Suprapubic skin (tissue), 4 donors: ENCODE measurements around the gene SGF29. TPM values are rescaled to one million over a fixed set of nuclear protein-coding genes. Genes with fewer than 3 reads are reported as not detected.
"Not testable (repeated sequence)": the region's sequence is repeated elsewhere in the genome, so short reads cannot be mapped to it uniquely, and the experiment has no call there.

Experiments
- DNase-seq, 2 donors: peaks; one replicate each; pipeline ENCODE4 v3.0.0-alpha.2; 2019; ENCODE audit warnings: low spot score in 2 of 2
- H3K27ac ChIP-seq: fragments of 200-600 bp; sonication (generic); one replicate; pipeline ENCODE4 v1.5.1; 2019
- H3K27me3 ChIP-seq: fragments of 200-600 bp; sonication (generic); one replicate; pipeline ENCODE4 v1.5.1; 2019
- H3K36me3 ChIP-seq: fragments of 200-600 bp; sonication (generic); one replicate; pipeline ENCODE4 v1.5.1; 2019
- H3K4me1 ChIP-seq: fragments of 200-600 bp; sonication (generic); one replicate; pipeline ENCODE4 v1.5.1; 2019
- H3K4me3 ChIP-seq: fragments of 200-600 bp; sonication (generic); one replicate; pipeline ENCODE4 v1.5.1; 2019; ENCODE audit warnings: mild to moderate bottlenecking
- H3K9me3 ChIP-seq: fragments of 200-600 bp; sonication (generic); one replicate; pipeline ENCODE4 v1.5.1; 2019
- EP300 ChIP-seq: sonication (generic); formaldehyde crosslinking; IDR thresholded peaks from one replicate; pipeline ENCODE4 v1.6.1; 2017; ENCODE audit warnings: antibody characterized with exemption
- POLR2A ChIP-seq, 2 donors: fragments of 450-650 bp; IDR thresholded peaks; one replicate each; pipeline ENCODE4 v1.6.1; 2017; ENCODE audit warnings: antibody characterized with exemption in 2 of 2, mild to moderate bottlenecking in 2 of 2, moderate library complexity in 2 of 2
- POLR2AphosphoS5 ChIP-seq, 3 donors: sonication (generic); formaldehyde crosslinking; IDR thresholded peaks; one replicate each; pipeline ENCODE4 v1.6.1; 2017; ENCODE audit warnings: antibody characterized with exemption in 3 of 3
- WGBS: methylation state at CpG from one replicate; pipeline ENCODE4 v1.1.5; 2018; 5-methylcytosine and 5-hydroxymethylcytosine counted together
- total RNA-seq, 4 donors: library from RNA; depleted of rRNA; stranded (reverse); fragments of >200 nt; gene quantifications; one replicate each; pipeline ENCODE4 v1.1.0, GENCODE V29; 2016
- TF ChIP-seq, protein P1 (sequence below), 2 donors: fragments of 200-600 bp in 1 of 2; fragments of 450-650 bp in 1 of 2; sonication (generic) in 1 of 2; IDR thresholded peaks; one replicate each; pipeline ENCODE4 v1.5.1; 2016 to 2019; ENCODE audit warnings: antibody characterized with exemption in 2 of 2, mild to moderate bottlenecking in 1 of 2, moderate library complexity in 1 of 2

SGF29 gene
- total RNA-seq, 4 donors from 2014 or later: 20.2 to 36.1 (median 24.8) TPM

DNA sequence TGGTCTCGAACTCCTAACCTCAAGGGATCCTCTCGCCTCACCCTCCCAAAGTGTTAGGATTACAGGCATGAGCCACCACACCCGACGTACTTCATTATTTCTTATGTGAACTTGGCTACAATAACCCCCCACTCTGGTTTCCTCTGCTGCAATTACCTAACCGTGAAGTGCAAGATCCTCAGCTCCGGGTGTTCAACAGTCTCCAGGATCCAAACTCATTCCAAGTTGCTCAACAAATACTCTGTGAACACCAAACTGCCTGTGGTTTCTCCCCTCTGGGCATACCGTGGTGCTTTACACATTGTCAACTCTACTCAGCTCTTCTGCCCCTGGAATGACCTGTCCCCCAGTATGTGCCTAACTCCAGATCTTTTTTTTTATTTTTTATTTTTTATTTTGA, 62.9 kb downstream of the SGF29 start:
- DNase-seq: no peak
- 70% methylated on average over 7 of the region's 7 CpGs for WGBS
- Histone ChIP-seq H3K27me3 (no peaks in the 10 kb centered on the region), H3K9me3 (no peaks in the 10 kb centered on the region), H3K4me1 (no peaks in the 10 kb centered on the region), H3K36me3 (no peaks in the 10 kb centered on the region), H3K4me3 (no peak overlapping the region), H3K27ac (no peak overlapping the region)
- TF ChIP-seq POLR2A (IDR thresholded peaks at IDR 0.05) (no peak), POLR2AphosphoS5 (IDR thresholded peaks at IDR 0.05) (no peak), EP300 (no peak)
- TF ChIP-seq, protein P1, sequence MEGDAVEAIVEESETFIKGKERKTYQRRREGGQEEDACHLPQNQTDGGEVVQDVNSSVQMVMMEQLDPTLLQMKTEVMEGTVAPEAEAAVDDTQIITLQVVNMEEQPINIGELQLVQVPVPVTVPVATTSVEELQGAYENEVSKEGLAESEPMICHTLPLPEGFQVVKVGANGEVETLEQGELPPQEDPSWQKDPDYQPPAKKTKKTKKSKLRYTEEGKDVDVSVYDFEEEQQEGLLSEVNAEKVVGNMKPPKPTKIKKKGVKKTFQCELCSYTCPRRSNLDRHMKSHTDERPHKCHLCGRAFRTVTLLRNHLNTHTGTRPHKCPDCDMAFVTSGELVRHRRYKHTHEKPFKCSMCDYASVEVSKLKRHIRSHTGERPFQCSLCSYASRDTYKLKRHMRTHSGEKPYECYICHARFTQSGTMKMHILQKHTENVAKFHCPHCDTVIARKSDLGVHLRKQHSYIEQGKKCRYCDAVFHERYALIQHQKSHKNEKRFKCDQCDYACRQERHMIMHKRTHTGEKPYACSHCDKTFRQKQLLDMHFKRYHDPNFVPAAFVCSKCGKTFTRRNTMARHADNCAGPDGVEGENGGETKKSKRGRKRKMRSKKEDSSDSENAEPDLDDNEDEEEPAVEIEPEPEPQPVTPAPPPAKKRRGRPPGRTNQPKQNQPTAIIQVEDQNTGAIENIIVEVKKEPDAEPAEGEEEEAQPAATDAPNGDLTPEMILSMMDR (IDR thresholded peaks at IDR 0.05): no peak

DNA sequence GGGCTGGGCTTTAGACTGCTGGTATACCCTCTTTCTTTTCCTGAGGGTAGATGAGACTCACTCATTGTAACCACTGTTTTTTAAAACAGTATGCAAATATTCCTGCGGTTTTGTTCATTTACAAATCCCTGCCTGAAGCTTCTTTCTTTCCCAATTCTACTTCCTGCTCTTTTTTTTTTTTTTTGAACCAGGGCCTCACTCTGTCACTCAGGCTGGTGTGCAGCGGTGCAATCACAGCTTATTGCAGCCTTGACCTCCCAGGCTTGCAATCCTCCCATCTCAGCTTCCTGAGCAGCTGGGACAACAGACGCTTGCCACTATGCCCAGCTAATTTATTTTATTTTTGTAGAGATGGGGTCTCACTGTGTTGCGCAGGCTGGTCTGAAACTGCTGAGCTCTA, 64.2 kb downstream of the SGF29 start:
- H3K27ac ChIP-seq: no peak overlapping the region
- TF ChIP-seq EP300: no peak
- no peak for TF ChIP-seq POLR2AphosphoS5 (IDR thresholded peaks at IDR 0.05)
- no peak for TF ChIP-seq POLR2A (IDR thresholded peaks at IDR 0.05)
- TF ChIP-seq, protein P1 (IDR thresholded peaks at IDR 0.05): no peak
- peaks cover 2% of the 10 kb centered on the region for H3K4me1 ChIP-seq
- H3K27me3 ChIP-seq: no peaks in the 10 kb centered on the region
- no peaks in the 10 kb centered on the region for H3K36me3 ChIP-seq
- no peak overlapping the region for H3K4me3 ChIP-seq
- WGBS: 66% methylated on average over 4 of the region's 4 CpGs
- no peaks in the 10 kb centered on the region for H3K9me3 ChIP-seq
- DNase-seq: no peak

DNA sequence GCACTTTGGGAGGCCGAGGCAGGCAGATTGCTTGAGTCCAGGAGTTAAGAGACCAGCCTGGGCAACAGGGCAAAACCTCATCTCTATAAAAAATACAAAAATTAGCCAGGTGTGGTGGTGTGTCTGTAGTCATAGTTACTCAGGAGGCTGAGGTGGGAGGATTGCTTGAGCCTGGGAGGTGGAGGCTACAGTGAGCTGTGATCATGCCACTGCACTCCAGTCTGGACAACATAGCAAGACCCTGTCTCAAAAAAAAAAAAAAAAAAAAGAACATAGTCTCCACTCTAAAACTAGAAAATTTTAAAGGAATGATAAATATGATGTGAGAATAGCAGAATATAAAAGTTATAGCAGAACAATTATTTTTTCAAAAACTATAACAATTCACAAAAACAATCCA, 66.6 kb downstream of the SGF29 start:
- H3K4me3 ChIP-seq, H3K9me3 ChIP-seq, H3K27me3 ChIP-seq, H3K36me3 ChIP-seq, H3K27ac ChIP-seq, DNase-seq: not testable (repeated sequence)
- WGBS: 78% methylated on average over 1 of the region's 1 CpG
- H3K4me1 ChIP-seq: peaks cover 11% of the 10 kb centered on the region

DNA sequence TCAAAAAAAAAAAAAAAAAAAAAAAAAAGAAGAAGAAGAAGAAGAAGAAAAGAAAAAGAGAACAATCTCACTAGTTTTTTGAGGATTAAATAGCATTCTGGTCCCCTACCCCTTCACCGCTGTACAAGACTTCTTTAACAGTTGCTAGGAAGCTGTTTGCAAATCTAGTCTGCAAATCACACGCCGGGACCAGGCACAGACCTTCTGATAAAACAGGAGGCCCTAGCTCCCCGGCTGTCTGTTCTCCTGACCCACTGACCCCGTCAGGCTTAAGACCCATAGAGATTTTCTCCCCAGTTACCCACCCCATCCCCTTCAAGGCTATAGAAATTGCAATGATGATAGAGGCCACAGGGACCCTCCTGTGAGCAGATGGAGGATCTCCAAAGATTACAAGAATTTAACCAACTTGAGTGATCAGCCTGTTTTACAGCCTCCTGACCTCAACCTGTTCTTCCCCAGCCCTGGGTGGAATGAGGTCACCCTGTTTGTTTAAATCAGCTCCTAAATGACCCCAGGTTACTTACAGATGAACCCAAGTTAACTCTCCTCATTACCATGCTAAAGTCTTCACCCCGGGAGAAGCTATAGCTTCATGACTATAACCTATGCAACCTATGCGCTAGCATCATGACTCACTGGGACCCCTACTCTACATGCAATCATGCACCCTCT, 67.9 kb downstream of the SGF29 start:
- Histone ChIP-seq H3K36me3 (no peaks in the 10 kb centered on the region), H3K4me1 (peaks cover 11% of the 10 kb centered on the region), H3K4me3 (no peak overlapping the region), H3K27ac (no peak overlapping the region), H3K9me3 (no peaks in the 10 kb centered on the region), H3K27me3 (no peaks in the 10 kb centered on the region)
- TF ChIP-seq, protein P1 (IDR thresholded peaks at IDR 0.05): no peak
- TF ChIP-seq POLR2AphosphoS5 (IDR thresholded peaks at IDR 0.05) (no peak), EP300 (no peak), POLR2A (IDR thresholded peaks at IDR 0.05) (no peak)
- WGBS: 76% methylated on average over 7 of the region's 7 CpGs
- DNase-seq: no peak

DNA sequence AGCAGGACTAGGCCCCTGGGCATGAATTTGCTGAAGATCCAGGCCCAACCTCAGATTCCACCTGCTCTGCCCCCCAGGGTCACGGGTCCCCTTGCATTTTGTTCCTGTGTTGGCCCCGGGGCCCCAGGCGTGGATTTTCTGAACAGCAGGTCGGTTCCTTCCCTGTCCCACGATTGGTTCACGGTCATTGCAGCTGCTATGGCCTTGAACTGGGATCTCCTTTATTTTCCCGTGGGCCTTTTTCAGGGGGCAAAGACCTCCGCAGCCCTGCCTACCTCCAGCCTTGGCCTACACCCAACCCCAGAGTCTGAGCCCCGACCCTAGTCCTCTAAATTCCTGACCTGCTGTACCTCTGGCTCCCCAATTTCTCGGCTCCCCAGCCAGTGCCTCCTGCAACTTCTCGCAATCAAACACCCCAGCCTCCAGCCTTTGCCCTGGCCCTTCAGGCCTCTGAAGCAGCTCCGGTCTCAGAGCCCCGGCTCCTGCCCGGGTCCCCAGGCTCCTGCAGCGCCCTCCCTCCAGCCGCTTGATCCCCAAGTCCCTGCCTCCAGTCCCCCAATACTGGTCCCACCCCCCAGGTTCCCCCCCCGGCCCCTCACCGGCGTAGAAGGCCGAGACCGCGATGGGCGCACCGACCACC, 68.9 kb downstream of the SGF29 start:
- WGBS: 46% methylated on average over 22 of the region's 24 CpGs
- Histone ChIP-seq H3K4me1 (peaks cover 11% of the 10 kb centered on the region), H3K4me3 (peak overlapping the region; percentile 49)
- not testable (repeated sequence) for DNase-seq, H3K27me3 ChIP-seq, H3K36me3 ChIP-seq, H3K27ac ChIP-seq, H3K9me3 ChIP-seq

DNA sequence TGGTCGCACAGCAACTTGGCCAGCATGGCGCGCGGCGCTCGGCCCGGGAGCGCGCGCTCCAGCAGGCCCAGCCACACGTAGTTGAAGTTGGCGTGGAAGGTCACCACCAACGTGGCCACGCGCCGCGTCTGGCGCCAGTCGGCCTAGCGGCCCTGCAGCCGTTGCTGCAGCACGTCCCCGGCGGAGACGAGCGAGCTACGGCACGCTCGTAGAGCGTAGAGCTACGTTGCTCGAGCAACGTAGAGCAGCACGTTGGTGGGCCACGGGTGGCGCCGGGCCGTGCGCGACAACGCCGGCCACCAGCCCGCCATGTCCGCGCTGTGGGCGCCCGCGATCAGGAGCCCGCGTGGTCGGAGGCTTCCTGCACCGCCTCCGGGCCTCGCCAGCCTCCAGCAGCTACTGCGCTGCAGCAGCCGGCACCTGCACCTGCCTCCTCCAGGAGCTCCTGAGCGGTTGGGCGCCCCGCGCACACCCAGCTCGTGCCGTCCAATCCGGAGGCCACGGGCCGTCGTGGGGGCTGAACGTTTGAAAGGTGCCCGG, 69.5 kb downstream of the SGF29 start:
- no peaks in the 10 kb centered on the region for H3K36me3 ChIP-seq
- no peak overlapping the region for H3K27ac ChIP-seq
- 3% methylated on average over 17 of the region's 68 CpGs for WGBS
- peak overlapping the region; percentile 49 for H3K4me3 ChIP-seq
- no peaks in the 10 kb centered on the region for H3K9me3 ChIP-seq
- TF ChIP-seq POLR2A (IDR thresholded peaks at IDR 0.05) (no peak), POLR2AphosphoS5 (IDR thresholded peaks at IDR 0.05) (no peak), EP300 (no peak)
- TF ChIP-seq, protein P1 (IDR thresholded peaks at IDR 0.05): no peak
- no peak for DNase-seq
- peaks cover 11% of the 10 kb centered on the region for H3K4me1 ChIP-seq
- no peaks in the 10 kb centered on the region for H3K27me3 ChIP-seq

DNA sequence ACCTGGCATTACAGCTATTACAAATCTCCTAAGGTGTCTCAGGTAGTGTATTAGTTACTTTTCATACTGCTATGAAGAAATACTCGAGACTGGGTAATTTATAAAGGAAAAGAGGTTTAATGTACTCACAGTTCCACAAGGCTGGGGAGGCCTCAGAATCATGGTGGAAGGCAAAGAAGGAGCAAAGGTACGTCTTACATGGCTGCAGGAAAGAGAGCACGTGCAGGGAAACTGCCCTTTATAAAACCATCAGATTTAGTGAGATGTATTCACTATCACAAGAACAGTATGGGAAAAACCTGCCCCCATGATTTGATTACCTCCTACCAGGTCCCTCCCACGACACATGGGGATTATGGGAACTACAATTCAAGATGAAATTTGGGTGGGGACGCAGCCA, 77.2 kb downstream of the SGF29 start:
- H3K27me3 ChIP-seq, H3K9me3 ChIP-seq, H3K4me1 ChIP-seq, DNase-seq, H3K27ac ChIP-seq, H3K4me3 ChIP-seq, H3K36me3 ChIP-seq: not testable (repeated sequence)
- WGBS: 83% methylated on average over 4 of the region's 5 CpGs

DNA sequence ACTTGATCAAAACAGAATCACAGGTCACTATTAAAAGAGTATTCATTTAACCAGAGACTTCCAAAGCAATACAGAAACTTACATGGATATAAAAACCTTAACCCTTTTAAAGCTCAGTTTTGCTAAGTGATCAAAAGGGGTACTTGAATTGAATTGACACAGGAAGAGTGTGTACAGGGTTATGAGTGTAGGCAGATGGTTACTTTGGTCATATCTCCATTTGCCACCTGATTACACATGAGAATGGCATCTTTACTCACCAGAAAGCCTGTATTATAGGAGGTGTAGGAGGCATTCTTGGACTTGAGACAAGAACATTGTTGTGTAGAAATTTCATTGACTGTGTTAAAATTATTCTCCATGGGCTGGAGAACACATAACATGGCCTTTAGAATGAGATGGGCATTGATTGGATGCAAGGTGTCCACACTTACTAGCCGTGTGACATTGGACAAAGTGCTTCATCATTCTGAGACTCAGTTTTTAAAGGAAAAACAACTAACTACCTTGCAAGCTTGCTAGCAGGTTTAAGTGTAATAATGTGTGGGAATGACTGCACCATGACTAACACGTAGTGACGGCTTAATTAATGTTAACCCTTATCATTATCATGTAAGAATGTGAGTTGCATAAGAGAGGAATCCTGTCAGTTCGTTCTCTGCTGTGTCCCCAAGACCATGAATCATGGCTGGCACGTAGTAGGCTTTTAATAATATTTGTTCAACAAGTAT, 82.5 kb downstream of the SGF29 start:
- H3K9me3 ChIP-seq, H3K4me3 ChIP-seq, H3K27me3 ChIP-seq, H3K36me3 ChIP-seq, H3K27ac ChIP-seq, DNase-seq, H3K4me1 ChIP-seq: not testable (repeated sequence)
- 38% methylated on average over 5 of the region's 5 CpGs for WGBS

DNA sequence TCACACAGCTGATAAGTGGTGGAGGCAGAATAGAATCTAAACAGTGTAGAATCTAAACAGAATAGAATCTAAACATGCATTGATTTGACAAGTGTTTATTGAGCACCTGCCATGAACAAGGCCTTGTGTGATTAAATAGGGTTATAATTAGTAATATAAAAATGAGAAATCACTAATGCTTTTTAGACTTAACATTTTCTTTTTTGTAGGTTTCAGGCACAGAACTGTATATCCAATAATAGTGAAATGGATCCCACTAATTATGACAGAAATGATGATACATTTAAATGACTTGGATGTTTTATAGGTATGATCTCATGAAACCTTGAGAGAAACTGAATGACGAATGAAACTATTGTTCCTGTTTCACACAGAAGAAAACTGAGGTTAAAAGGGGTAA, 84.0 kb downstream of the SGF29 start, which contains the start of gene NPIPB8:
Gene NPIPB8 (plus strand): TSS at position 301 of the 400 bp plus-strand sequence. CDS start 296 bp downstream, outside the sequence.
- 82% methylated on average over 1 of the region's 1 CpG for WGBS
- H3K27me3 ChIP-seq, H3K4me1 ChIP-seq, H3K27ac ChIP-seq, H3K4me3 ChIP-seq, DNase-seq, H3K36me3 ChIP-seq, H3K9me3 ChIP-seq: not testable (repeated sequence)
